OCI-LY3 (cell line): ENCODE measurements around the gene ORC1.

Experiments used
- CTCF ChIP-seq: fragments of 200-600, 300-600 bp; sonication (generic); IDR thresholded peaks from 2 replicates; pipeline ENCODE4 v1.5.1; 2014; ENCODE audit warnings: antibody characterized with exemption, low read length, low read depth
- EZH2phosphoT487 ChIP-seq: fragments of 200-600 bp; shearing (Covaris generic); IDR thresholded peaks from 2 replicates; pipeline ENCODE4 v1.6.1; 2018; ENCODE audit warnings: antibody characterized with exemption, mixed run types, low read depth

DNA sequence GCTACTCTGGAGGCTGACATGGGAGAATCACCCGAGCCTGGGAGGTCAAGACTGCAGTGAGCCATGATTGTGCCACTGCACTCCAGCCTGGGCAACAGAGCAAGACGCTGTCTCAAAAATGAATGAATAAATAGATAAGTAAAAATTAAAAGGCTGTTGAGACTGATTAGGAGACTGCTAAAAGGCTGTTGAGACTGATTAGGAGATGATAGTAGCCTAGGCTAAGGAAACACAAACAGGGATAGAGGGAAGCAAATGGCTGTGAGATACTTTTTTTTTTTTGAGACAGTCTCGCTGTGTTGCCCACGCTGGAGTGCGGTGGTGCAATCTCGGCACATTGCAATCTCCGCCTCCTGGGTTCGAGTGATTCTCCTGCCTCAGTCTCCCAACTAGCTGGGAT is 28.6 kb upstream of the ORC1 start:
- TF ChIP-seq CTCF = no peak
- TF ChIP-seq EZH2phosphoT487 = no peak
